GM18505 (cell line): ENCODE results near the gene DDAH2.
A peak's percentile ranks its signal among the peaks of the same experiment; 100 is the strongest.

Experiments
- ATAC-seq: cut with Tn5 transposase; IDR thresholded peaks from one replicate; pipeline ENCODE4 v1.9.1; 2021; ENCODE audit not compliant: unreplicated experiment
- POLR2A ChIP-seq: IDR thresholded peaks from 4 replicates; pipeline ENCODE4 v1.6.1; 2011; ENCODE audit warnings: borderline replicate concordance; ENCODE audit not compliant: insufficient read depth, insufficient read length; ENCODE audit errors: extremely low read depth

The DDAH2 gene

GRCh38 chr6:31728767-31729514 is at the start of gene DDAH2:
TSS of gene DDAH2 (minus strand) at chr6:31729299. CDS start at chr6:31729161, 138 bp downstream.
- TF ChIP-seq POLR2A = no peak

GRCh38 chr6:31778193-31778592 is 49.1 kb upstream of the DDAH2 start:
- TF ChIP-seq POLR2A = no peak
- ATAC-seq = no peak

More at GRCh38 chr6:31728767-31729514, at the start of gene DDAH2:
- ATAC-seq = no peak

GRCh38 chr6:31777667-31778050 is 48.6 kb upstream of the DDAH2 start:
- no peak for ATAC-seq
- no peak for TF ChIP-seq POLR2A

GRCh38 chr6:31776989-31777666 is 48.0 kb upstream of the DDAH2 start, which contains the start of gene VWA7:
TSS of gene VWA7 (minus strand) at chr6:31777328. CDS start at chr6:31776779, 549 bp downstream.
- peak; percentile 64 for ATAC-seq
- peak; percentile 30 for TF ChIP-seq POLR2A

- ATAC-seq = no peak
- no peak for TF ChIP-seq POLR2A
Observed at GRCh38 chr6:31776485-31776988, 47.4 kb upstream of the DDAH2 start.

GRCh38 chr6:31775633-31776484 is 46.8 kb upstream of the DDAH2 start:
- TF ChIP-seq POLR2A = no peak
- ATAC-seq = no peak

- ATAC-seq = no peak
- no peak for TF ChIP-seq POLR2A
Observed at GRCh38 chr6:31775184-31775583, 46.1 kb upstream of the DDAH2 start.

- TF ChIP-seq POLR2A = no peak
- no peak for ATAC-seq
Observed at GRCh38 chr6:31771992-31772358, 42.9 kb upstream of the DDAH2 start.

GRCh38 chr6:31770860-31771259 is 41.8 kb upstream of the DDAH2 start:
- no peak for TF ChIP-seq POLR2A
- no peak for ATAC-seq

GRCh38 chr6:31769684-31770371 is 40.7 kb upstream of the DDAH2 start:
- no peak for TF ChIP-seq POLR2A
- no peak for ATAC-seq

GRCh38 chr6:31768363-31769257 is 39.5 kb upstream of the DDAH2 start:
- no peak for ATAC-seq
- TF ChIP-seq POLR2A = no peak
